ENCODE measurements around the gene MT1F.

GRCh38 chr16:56620339-56620897 lies 37.3 kb upstream of the MT1F start:
- TF ChIP-seq GABPA (IDR thresholded peaks at IDR 0.05; ENCODE audit: low read depth) (no peak), CTCF (IDR thresholded peaks at IDR 0.05; ENCODE audit: insufficient read depth, low read length) (no peak)

Data from HL-60 (cell line).